HG03135 (cell line): ENCODE data around the gene CAST.

Experiments used
- ATAC-seq: cut with Tn5 transposase; IDR thresholded peaks from one replicate; pipeline ENCODE4 v1.9.1; 2021; ENCODE audit warnings: mild to moderate bottlenecking, moderate library complexity; ENCODE audit not compliant: unreplicated experiment

The CAST gene

GRCh38 chr5:96641368-96642280 lies 20.6 kb upstream of the CAST start:
- ATAC-seq: no peak

DNA sequence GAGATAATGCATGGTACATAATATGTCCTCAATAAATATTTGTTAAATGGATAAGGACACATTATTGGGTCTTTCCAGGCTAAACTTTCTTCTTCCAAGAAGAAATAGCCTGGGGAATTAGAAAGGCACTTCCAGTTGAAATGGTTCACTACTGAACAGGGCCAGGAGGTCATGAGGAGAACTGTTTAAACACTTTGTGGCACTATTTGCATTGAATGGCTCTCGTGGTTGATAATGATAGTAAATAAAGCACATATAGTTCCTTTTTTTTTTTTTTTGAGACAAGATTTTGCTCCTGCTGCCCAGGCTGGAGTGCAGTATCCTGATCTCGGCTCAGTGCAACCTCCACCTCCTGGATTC lies 19.9 kb upstream of the CAST start:
- no peak for ATAC-seq

DNA sequence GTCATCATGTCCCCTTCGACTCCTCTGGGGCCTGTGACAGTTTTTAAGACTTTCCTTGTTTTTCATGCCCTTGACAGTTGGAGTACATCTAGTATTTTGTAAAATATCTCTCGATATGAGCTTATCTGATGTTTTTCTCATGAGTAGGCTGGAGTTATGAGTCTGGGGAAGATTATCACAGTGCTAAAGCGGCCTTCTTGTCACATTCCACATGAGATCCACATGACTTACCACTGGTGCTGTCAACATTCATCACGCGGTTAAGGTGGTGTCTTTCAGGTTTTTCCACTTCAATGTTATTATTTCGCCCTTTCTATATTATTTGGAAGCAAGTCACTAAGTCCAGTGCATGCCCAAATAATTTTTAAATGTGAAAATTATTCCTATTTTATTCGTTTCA lies 17.1 kb upstream of the CAST start:
- ATAC-seq: no peak

GRCh38 chr5:96648023-96648422 lies 14.2 kb upstream of the CAST start:
- ATAC-seq: peak; percentile 72

GRCh38 chr5:96648593-96648992 lies 13.6 kb upstream of the CAST start:
- no peak for ATAC-seq

DNA sequence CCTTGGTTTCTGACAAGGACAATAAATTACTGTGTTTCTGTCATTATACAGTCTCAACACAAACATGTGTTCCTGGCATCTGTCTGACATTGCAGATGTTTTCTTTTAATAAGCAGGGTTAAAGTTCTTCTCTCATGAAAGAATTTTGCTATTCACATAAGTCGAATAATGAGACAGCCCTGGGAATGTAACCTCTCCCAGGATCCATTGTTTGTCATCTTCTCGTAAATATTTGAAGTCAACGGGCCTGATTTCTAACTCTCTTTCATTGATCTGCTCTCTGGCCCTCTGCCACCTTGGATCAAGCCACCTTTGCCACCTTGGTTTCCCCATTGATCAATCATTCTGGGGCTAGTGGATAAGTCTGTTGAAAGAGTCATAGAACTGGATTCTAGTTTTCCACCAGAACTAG lies 12.9 kb upstream of the CAST start:
- ATAC-seq: no peak

DNA sequence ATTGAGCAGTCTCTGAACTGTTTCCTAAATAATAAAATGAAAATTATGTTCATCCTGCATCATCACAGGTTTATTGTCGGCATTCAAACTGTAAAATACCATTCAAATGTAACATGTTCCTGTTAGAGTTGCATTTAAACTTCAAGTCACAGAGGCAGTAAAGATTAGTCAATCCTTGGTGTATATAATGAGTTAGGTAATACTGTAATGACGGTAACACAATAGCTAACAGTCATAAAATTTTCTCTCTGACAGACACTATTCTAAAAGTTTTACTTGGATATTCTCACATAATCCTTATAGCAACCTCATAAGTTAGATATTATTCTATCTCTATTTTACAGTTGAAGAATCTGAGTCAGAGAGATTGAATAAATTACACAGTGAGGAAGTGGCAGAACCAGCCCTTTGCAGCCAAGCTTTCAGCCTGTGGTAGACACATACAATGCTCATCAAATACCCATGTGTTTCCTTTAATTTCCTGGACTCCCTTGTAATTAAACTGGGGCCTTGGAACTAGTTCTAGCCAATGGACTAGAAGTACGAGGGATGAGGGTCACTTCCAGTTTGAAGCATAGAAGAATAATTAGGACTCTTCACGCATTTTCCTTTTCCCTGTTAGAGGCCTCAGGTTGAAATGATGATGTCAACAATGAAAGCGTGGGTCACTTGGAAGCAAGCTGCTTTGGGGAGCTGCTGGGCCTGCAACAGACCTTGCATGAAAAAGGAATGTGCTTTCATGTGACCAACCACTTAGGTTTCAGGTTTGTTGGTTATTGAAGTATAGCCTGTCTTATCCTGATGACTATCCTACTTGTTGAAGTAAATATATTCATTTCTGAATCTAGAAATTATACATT lies 12.3 kb upstream of the CAST start:
- ATAC-seq: no peak

- no peak for ATAC-seq
Observed at GRCh38 chr5:96651047-96651446, 11.1 kb upstream of the CAST start.

GRCh38 chr5:96651948-96652753 lies 10.0 kb upstream of the CAST start:
- no peak for ATAC-seq

GRCh38 chr5:96652769-96653454 lies 9.3 kb upstream of the CAST start:
- ATAC-seq: no peak

DNA sequence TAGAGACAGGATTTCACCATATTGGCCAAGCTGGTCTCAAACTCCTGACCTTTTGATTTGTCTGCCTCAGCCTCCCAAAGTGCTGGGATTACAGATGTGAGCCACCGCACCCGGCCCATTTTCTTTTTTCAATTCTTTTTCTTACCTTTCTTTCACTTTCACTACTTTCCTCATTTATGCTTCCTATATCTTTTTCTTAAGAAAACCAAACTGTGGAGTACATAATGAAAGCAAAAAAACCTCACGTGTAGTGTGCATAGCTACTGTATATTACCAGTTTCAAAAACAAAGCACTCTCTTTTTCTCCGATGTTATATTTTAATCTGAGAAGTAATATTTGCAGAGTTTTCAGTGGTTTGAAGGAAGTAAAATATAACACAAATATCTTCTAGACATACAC lies 8.0 kb upstream of the CAST start:
- no peak for ATAC-seq

DNA sequence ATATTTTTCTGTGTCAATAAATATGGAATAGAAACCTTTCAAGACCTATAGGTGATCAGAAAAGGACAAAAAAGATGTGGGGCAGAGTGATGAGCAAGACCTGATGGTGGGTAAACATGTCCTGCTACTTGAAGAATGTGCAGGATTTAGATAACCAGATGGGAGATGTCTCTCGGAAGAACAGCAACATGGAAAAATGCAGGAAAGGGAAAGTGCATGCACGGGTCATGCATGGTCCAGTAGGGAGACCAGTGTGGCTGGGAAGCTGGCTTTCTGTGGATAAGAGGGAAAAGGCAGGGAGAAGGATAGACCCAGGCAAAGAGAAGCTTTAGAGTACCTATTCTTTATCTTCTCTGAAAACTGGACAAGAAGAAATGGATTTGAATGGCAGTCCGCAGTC lies 7.1 kb upstream of the CAST start:
- ATAC-seq: no peak

DNA sequence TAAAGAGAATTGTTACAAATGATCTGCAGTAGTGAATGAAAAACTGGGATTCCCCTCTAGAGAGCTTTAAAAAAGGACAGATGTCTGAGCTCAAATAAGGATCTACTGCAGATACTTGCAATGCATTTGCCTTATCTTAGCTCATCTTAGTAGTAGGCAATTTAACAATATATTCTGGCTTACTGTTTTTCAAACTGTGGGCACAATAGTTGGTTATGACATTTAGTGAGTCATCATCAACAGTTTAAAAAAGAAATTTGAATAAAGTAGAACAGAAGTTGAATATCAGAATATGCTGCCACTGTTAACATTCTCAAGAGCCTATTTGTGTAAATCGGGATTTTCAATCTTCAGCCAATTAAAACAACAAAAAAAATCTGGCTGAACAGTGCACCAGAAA lies 6.7 kb upstream of the CAST start:
- ATAC-seq: no peak

DNA sequence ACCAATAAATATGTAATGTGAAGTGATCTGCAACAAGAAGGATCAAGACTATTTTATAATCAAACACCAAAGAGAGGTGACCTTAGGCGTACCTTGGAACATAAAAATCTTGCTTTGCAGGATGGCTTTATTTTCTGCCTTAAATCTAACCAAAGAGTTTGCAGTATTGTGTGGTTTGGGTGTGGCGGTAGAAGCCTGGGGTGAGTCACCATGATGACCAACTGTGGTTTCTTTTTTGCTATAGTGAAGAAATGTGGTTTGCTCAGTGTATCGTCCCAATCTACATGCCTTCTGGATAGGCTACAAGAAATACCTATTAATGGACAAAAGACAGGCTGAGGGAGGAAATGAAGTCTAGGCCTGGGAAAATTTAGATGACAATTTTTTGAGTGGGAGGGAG lies 5.1 kb upstream of the CAST start:
- ATAC-seq: peak; percentile 62

DNA sequence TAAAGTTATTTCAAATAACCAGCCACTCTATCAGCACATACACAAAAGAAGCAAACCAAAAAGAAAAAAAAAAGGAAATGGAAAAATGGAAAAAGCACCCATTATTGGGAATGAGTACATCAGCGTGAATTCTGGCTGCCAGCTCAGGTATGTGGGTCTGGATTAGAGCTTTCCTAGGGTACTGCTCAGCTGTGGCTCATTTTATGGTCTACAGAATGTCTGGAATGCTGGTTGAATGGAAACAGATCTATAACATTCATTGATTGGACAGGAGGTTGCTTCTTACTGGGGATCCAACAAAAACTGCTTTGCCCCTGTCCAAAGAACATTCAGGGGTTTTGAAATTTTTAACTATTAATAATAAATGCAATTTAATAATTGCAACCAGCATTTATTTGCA lies 3.9 kb upstream of the CAST start:
- no peak for ATAC-seq

GRCh38 chr5:96659170-96659569 lies 3.0 kb upstream of the CAST start:
- no peak for ATAC-seq

GRCh38 chr5:96660971-96661854 lies 963 bp upstream of the CAST start:
- ATAC-seq: peak; percentile 24

- peak; percentile 70 for ATAC-seq
Observed at GRCh38 chr5:96662725-96663518, 746 bp downstream of the CAST start.

GRCh38 chr5:96663608-96664007 lies 1.4 kb downstream of the CAST start:
- ATAC-seq: no peak
